ENCODE results near the gene TLL2.

The TLL2 gene

GRCh38 chr10:96384506-96384905, 129.2 kb downstream of the TLL2 start:
- no peak for TF ChIP-seq Cebpa-rat (IDR thresholded peaks at IDR 0.05)
- Histone ChIP-seq H3K27ac (no peak overlapping the region), H3K4me1 (peaks cover 0 to 12% (median 4%) of the 10 kb centered on the region in 10 experiments; a peak in 9 of 20 replicates), H3K4me2 (no peak overlapping the region), H3K4me3 (no peak overlapping the region), H4K20me1 (no peaks in the 10 kb centered on the region), H3K9ac (no peak overlapping the region), H3K36me3 (no peaks in the 10 kb centered on the region), H3K9me3 (replicated peaks in 1 of 11) (peaks cover 0 to 9% (median 0%) of the 10 kb centered on the region in 11 experiments; a peak in 2 of 22 replicates), H3K27me3 (no peaks in the 10 kb centered on the region)

GRCh38 chr10:96380821-96381220, 132.9 kb downstream of the TLL2 start:
- Histone ChIP-seq H3K9ac (no peak overlapping the region), H3K9me3 (replicated peaks in 1 of 11) (peaks cover 0 to 9% (median 0%) of the 10 kb centered on the region in 11 experiments; a peak in 2 of 22 replicates), H3K4me2 (peak overlapping the region in 5 of 11 experiments; percentile 15 to 67 (median 28); a peak in 8 of 22 replicates), H3K27me3 (no peaks in the 10 kb centered on the region), H3K36me3 (no peaks in the 10 kb centered on the region), H3K27ac (no peak overlapping the region), H3K4me3 (no peak overlapping the region), H3K4me1 (peaks cover 5 to 14% (median 8%) of the 10 kb centered on the region in 10 experiments; a peak in 19 of 20 replicates), H4K20me1 (peaks cover 0 to 5% (median 0%) of the 10 kb centered on the region in 11 experiments; a peak in 1 of 22 replicates)
- TF ChIP-seq Cebpa-rat (IDR thresholded peaks at IDR 0.05), result no peak

GRCh38 chr10:96379758-96380157, 134.0 kb downstream of the TLL2 start:
- no peak overlapping the region for H3K4me3 ChIP-seq
- H3K9me3 ChIP-seq (replicated peaks in 1 of 11), result peaks cover 0 to 9% (median 0%) of the 10 kb centered on the region in 11 experiments; a peak in 2 of 22 replicates
- H4K20me1 ChIP-seq, result peaks cover 0 to 5% (median 0%) of the 10 kb centered on the region in 11 experiments; a peak in 1 of 22 replicates
- no peak overlapping the region for H3K9ac ChIP-seq
- no peaks in the 10 kb centered on the region for H3K36me3 ChIP-seq
- no peaks in the 10 kb centered on the region for H3K27me3 ChIP-seq
- TF ChIP-seq Cebpa-rat (IDR thresholded peaks at IDR 0.05), result no peak
- H3K4me2 ChIP-seq, result no peak overlapping the region
- H3K4me1 ChIP-seq, result peaks cover 8 to 23% (median 17%) of the 10 kb centered on the region in 10 experiments; a peak in 19 of 20 replicates
- no peak overlapping the region for H3K27ac ChIP-seq

DNA sequence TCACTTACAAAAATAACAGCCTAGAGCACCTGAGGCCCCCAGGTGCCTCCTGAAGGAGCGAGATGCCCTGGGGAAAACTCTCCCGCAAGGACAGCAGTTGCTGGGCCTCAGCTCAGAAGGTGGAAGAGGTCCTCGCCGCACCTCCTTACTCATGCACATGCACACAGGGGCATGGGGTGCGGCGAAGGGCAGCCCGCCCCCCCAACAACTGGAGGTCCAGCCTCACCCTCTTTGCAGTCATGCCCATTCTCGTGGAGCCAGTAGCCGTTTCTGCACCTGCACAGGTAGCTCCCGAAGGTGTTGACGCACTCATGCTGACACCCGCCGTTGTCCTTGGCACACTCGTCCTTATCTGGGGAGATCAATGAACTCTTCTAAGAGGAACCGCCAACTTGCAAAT, 135.0 kb downstream of the TLL2 start:
- Histone ChIP-seq H4K20me1 (peaks cover 0 to 5% (median 0%) of the 10 kb centered on the region in 11 experiments; a peak in 2 of 22 replicates), H3K4me2 (no peak overlapping the region), H3K9ac (no peak overlapping the region), H3K4me3 (no peak overlapping the region), H3K4me1 (peaks cover 8 to 29% (median 21%) of the 10 kb centered on the region in 10 experiments; a peak in 19 of 20 replicates), H3K27me3 (no peaks in the 10 kb centered on the region; a peak in 1 of 22 replicates), H3K36me3 (no peaks in the 10 kb centered on the region), H3K9me3 (replicated peaks in 1 of 11) (peaks cover 0 to 9% (median 0%) of the 10 kb centered on the region in 11 experiments; a peak in 2 of 22 replicates), H3K27ac (no peak overlapping the region)
- no peak for TF ChIP-seq Cebpa-rat (IDR thresholded peaks at IDR 0.05)

DNA sequence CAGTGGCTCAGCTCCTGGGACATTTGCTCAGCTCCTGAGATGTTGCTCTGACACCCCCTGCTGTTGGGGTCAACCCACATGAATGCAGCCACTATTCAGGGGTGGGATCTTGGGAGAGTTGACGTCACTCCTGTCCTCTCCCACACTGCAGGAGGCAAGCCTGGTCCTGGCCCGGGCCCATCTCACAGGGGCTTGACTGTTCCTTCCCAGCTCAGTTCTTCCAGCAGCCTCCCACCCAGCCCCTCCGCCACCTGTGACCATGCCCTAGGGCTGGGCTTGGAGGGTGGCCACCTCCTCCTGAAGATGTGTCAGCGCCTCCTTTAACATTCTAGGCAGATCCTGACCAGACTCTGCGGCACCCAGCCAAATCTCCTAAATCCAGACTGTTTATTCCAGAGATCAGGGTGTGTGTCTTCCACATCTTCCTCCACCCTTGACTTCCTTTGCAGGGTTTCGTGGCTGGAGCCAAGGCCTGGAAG, 135.9 kb downstream of the TLL2 start:
- H3K4me3 ChIP-seq, result no peak overlapping the region
- no peaks in the 10 kb centered on the region for H3K36me3 ChIP-seq
- H3K4me1 ChIP-seq, result peaks cover 8 to 29% (median 21%) of the 10 kb centered on the region in 10 experiments; a peak in 19 of 20 replicates
- no peak overlapping the region for H3K27ac ChIP-seq
- no peak overlapping the region for H3K4me2 ChIP-seq
- peaks cover 0 to 5% (median 0%) of the 10 kb centered on the region in 11 experiments; a peak in 2 of 22 replicates for H4K20me1 ChIP-seq
- peaks cover 0 to 1% (median 0%) of the 10 kb centered on the region in 11 experiments; a peak in 1 of 22 replicates for H3K9me3 ChIP-seq (replicated peaks in 1 of 11)
- no peak for TF ChIP-seq Cebpa-rat (IDR thresholded peaks at IDR 0.05)
- no peaks in the 10 kb centered on the region; a peak in 1 of 22 replicates for H3K27me3 ChIP-seq
- no peak overlapping the region for H3K9ac ChIP-seq

DNA sequence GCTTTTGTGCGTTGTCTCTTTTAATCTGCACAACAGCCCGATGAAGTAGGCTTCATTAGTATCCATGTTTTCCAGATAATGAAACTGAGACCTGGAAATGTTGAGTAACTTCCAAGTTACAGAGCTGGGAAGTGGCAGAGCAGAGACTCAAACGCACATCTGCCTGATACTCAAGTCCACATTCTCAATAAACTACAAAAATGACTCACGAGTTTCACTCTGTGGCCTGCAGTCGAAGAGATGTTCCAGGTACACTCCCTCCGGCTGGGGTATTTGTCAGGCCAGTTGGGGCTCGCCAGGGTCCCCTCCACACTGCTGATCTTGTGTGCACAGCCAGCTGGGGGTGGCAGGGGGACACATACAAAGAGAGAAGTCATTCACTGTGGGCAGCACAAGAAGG, 137.2 kb downstream of the TLL2 start:
- no peak for TF ChIP-seq Cebpa-rat (IDR thresholded peaks at IDR 0.05)
- no peaks in the 10 kb centered on the region for H3K36me3 ChIP-seq
- H3K4me3 ChIP-seq, result no peak overlapping the region
- no peak overlapping the region for H3K27ac ChIP-seq
- H3K9me3 ChIP-seq (replicated peaks in 1 of 11), result no peaks in the 10 kb centered on the region
- H4K20me1 ChIP-seq, result peaks cover 0 to 5% (median 0%) of the 10 kb centered on the region in 11 experiments; a peak in 2 of 22 replicates
- H3K4me2 ChIP-seq, result peak overlapping the region in 1 of 11 experiments; percentile 93; a peak in 1 of 22 replicates
- H3K9ac ChIP-seq, result no peak overlapping the region; a peak in 1 of 22 replicates
- no peaks in the 10 kb centered on the region; a peak in 1 of 22 replicates for H3K27me3 ChIP-seq
- H3K4me1 ChIP-seq, result peaks cover 8 to 40% (median 30%) of the 10 kb centered on the region in 10 experiments

DNA sequence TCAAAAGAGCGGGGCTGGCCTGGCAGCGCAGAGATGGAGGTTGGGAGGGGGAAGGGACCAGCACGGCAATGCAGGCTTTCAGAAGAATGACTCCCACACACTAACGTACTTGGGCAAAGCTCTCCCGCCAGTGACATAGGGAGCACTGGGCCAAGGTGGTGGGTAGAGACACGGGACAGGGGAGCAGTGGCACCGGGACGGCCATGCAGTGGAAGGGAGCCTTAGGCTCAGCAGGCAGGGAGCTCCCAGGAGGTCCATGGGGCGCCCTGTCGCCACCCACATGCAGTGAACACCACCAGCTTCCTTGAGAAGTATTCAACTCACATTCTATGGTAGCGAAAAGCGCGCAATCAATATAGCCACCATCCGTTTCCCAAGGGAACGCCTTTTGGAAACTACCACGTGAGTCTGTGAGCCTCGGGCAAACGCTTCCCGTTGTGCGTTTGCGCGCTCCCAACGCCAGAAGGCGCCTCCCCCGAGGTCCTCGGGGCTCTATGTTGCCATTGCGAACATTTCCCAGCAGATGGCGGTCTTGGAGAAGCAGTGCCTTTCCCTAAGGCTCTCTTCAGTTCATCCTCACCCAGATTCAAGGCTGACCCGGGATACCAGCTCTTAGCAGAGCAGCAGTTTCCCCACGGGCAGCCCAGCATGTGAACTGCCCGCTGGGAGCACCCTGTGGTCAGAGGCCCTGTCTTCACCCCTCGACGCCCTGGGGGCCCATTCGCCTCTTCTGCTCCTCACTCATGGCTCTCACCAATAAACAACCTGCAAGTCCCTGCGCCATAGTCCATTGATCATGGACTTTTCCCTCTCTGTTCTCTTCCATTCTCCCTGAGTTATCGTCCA, 138.5 kb downstream of the TLL2 start:
- Histone ChIP-seq H3K4me1 (peaks cover 0 to 41% (median 26%) of the 10 kb centered on the region in 10 experiments; a peak in 16 of 20 replicates), H3K9me3 (replicated peaks in 1 of 11) (no peaks in the 10 kb centered on the region), H3K27ac (peak overlapping the region in 3 of 11 experiments; percentile 38 to 58 (median 52); a peak in 6 of 22 replicates), H3K4me2 (peak overlapping the region; percentile 83 to 99 (median 93)), H3K36me3 (no peaks in the 10 kb centered on the region), H3K27me3 (no peaks in the 10 kb centered on the region; a peak in 1 of 22 replicates), H3K4me3 (peak overlapping the region; percentile 48 to 73 (median 59)), H4K20me1 (peaks cover 0 to 5% (median 0%) of the 10 kb centered on the region in 11 experiments; a peak in 2 of 22 replicates), H3K9ac (peak overlapping the region; percentile 16 to 66 (median 56); a peak in 18 of 22 replicates)
- TF ChIP-seq Cebpa-rat (IDR thresholded peaks at IDR 0.05), result no peak

- peak overlapping the region; percentile 83 to 99 (median 93) for H3K4me2 ChIP-seq
- peaks cover 0 to 5% (median 0%) of the 10 kb centered on the region in 11 experiments; a peak in 2 of 22 replicates for H4K20me1 ChIP-seq
- TF ChIP-seq Cebpa-rat (IDR thresholded peaks at IDR 0.05), result no peak
- no peaks in the 10 kb centered on the region for H3K36me3 ChIP-seq
- H3K27ac ChIP-seq, result no peak overlapping the region
- no peaks in the 10 kb centered on the region for H3K9me3 ChIP-seq (replicated peaks in 1 of 11)
- no peaks in the 10 kb centered on the region; a peak in 1 of 22 replicates for H3K27me3 ChIP-seq
- peak overlapping the region in 9 of 11 experiments; percentile 16 to 66 (median 59); a peak in 10 of 22 replicates for H3K9ac ChIP-seq
- peaks cover 0 to 41% (median 26%) of the 10 kb centered on the region in 10 experiments; a peak in 16 of 20 replicates for H3K4me1 ChIP-seq
- H3K4me3 ChIP-seq, result peak overlapping the region; percentile 48 to 73 (median 59); a peak in 18 of 20 replicates
Observed at GRCh38 chr10:96374639-96374984, 139.1 kb downstream of the TLL2 start.

- H3K9ac ChIP-seq, result no peak overlapping the region
- TF ChIP-seq Cebpa-rat (IDR thresholded peaks at IDR 0.05), result no peak
Observed at GRCh38 chr10:96374004-96374403, 139.7 kb downstream of the TLL2 start.

More at GRCh38 chr10:96374004-96374403, 139.7 kb downstream of the TLL2 start:
- H3K4me2 ChIP-seq, result peak overlapping the region in 5 of 11 experiments; percentile 87 to 96 (median 90); a peak in 4 of 22 replicates
- H3K9me3 ChIP-seq (replicated peaks in 1 of 11), result no peaks in the 10 kb centered on the region
- H4K20me1 ChIP-seq, result peaks cover 0 to 5% (median 0%) of the 10 kb centered on the region in 11 experiments; a peak in 2 of 22 replicates
- H3K4me3 ChIP-seq, result no peak overlapping the region
- no peak overlapping the region for H3K27ac ChIP-seq
- H3K4me1 ChIP-seq, result peaks cover 0 to 41% (median 26%) of the 10 kb centered on the region in 10 experiments; a peak in 16 of 20 replicates
- H3K36me3 ChIP-seq, result no peaks in the 10 kb centered on the region
- H3K27me3 ChIP-seq, result no peaks in the 10 kb centered on the region; a peak in 1 of 22 replicates
